ENCODE results near the gene CROCC2. TPM values are rescaled to one million over a fixed set of nuclear protein-coding genes. Genes with fewer than 3 reads are reported as not detected.

The CROCC2 gene
- total and polyA plus RNA-seq, 12 donors: 0.07 to 0.65 (median 0.28) TPM; not detected in 6

- Histone ChIP-seq H3K36me3 (replicated peaks in 1 of 2) (no peaks in the 10 kb centered on the region), H3K4me1 (replicated peaks in 1 of 2) (peaks cover 19 to 22% of the 10 kb centered on the region in 2 donors), H3K9me3 (replicated peaks in 1 of 3) (peaks cover 0 to 18% (median 8%) of the 10 kb centered on the region in 3 donors), H3K27me3 (no peaks in the 10 kb centered on the region), H3K4me3 (no peak overlapping the region), H3K27ac (no peak overlapping the region)
- no peak for TF ChIP-seq POLR2A (IDR thresholded peaks at IDR 0.05)
- no peak for TF ChIP-seq CTCF (IDR thresholded peaks at IDR 0.05)
- intact Hi-C loops (cut with DNase I): no loop called here
- peak in 1 of 7 donors; percentile 42 for DNase-seq
- 91 to 94% (median 93%) methylated on average over 14 to 21 of the region's 21 CpGs for WGBS, 4 donors
Observed at GRCh38 chr2:241001413-241002274, 95.5 kb downstream of the CROCC2 start.

- H3K4me1 ChIP-seq (replicated peaks in 1 of 2): peaks cover 11 to 14% of the 10 kb centered on the region in 2 donors
- TF ChIP-seq POLR2A (IDR thresholded peaks at IDR 0.05) (no peak), CTCF (IDR thresholded peaks at IDR 0.05) (no peak)
- H3K27me3 ChIP-seq: no peaks in the 10 kb centered on the region
- H3K27ac ChIP-seq: no peak overlapping the region
- peaks cover 0 to 18% (median 8%) of the 10 kb centered on the region in 3 donors for H3K9me3 ChIP-seq (replicated peaks in 1 of 3)
- intact Hi-C loops (cut with DNase I): no loop called here
- H3K36me3 ChIP-seq (replicated peaks in 1 of 2): no peaks in the 10 kb centered on the region
- peak in 1 of 7 donors; percentile 51 for DNase-seq
- WGBS, 4 donors: 76 to 85% (median 82%) methylated on average over 10 to 11 of the region's 11 CpGs
- no peak overlapping the region for H3K4me3 ChIP-seq
Observed at GRCh38 chr2:241002275-241003046, 96.3 kb downstream of the CROCC2 start.

- H3K27me3 ChIP-seq: no peaks in the 10 kb centered on the region
- intact Hi-C loops (cut with DNase I): no loop called here
- TF ChIP-seq CTCF (IDR thresholded peaks at IDR 0.05) (no peak), POLR2A (IDR thresholded peaks at IDR 0.05) (no peak)
- no peaks in the 10 kb centered on the region for H3K36me3 ChIP-seq (replicated peaks in 1 of 2)
- no peak overlapping the region for H3K27ac ChIP-seq
- peaks cover 6 to 13% of the 10 kb centered on the region in 2 donors for H3K4me1 ChIP-seq (replicated peaks in 1 of 2)
- peak in 1 of 7 donors; percentile 25 for DNase-seq
- no peak overlapping the region for H3K4me3 ChIP-seq
- WGBS, 4 donors: 98 to 100% (median 100%) methylated on average over 6 to 7 of the region's 7 CpGs
- peaks cover 0 to 18% (median 8%) of the 10 kb centered on the region in 3 donors for H3K9me3 ChIP-seq (replicated peaks in 1 of 3)
Observed at GRCh38 chr2:241003047-241003360, 96.9 kb downstream of the CROCC2 start.

- DNase-seq: peak in 2 of 7 donors; percentile 19 to 29
- peaks cover 0 to 18% (median 8%) of the 10 kb centered on the region in 3 donors for H3K9me3 ChIP-seq (replicated peaks in 1 of 3)
- TF ChIP-seq CTCF (IDR thresholded peaks at IDR 0.05) (no peak), POLR2A (IDR thresholded peaks at IDR 0.05) (no peak)
- no peaks in the 10 kb centered on the region for H3K36me3 ChIP-seq (replicated peaks in 1 of 2)
- H3K4me1 ChIP-seq (replicated peaks in 1 of 2): peaks cover 5 to 11% of the 10 kb centered on the region in 2 donors
- no peak overlapping the region for H3K4me3 ChIP-seq
- intact Hi-C loops (cut with DNase I): no loop called here
- no peaks in the 10 kb centered on the region for H3K27me3 ChIP-seq
- 92 to 100% (median 98%) methylated on average over 1 to 2 of the region's 2 CpGs for WGBS, 4 donors
- no peak overlapping the region for H3K27ac ChIP-seq
Observed at GRCh38 chr2:241003369-241003768, 97.2 kb downstream of the CROCC2 start.
